PC-3 (cell line): ENCODE measurements around the gene TMEM231. TPM values are rescaled to one million over a fixed set of nuclear protein-coding genes. Genes with fewer than 3 reads are reported as not detected.

ENCODE experiments used
- ATAC-seq: fragments of 200-7000 bp; cut with Tn5 transposase; 2 replicates; pipeline ENCODE4 v1.9.1; 2020; ENCODE audit warnings: mild to moderate bottlenecking, moderate library complexity
- BruUV-seq: library from RNA; stranded (reverse); fragments of 400-500 nt; replicated peaks from 2 replicates; lab custom pipeline; 2021; lab: Mats Ljungman, UMichigan
- CTCF ChIA-PET: fragments of 300-600 bp; sonication (Branson Sonifier 250); formaldehyde crosslinking; loops from one replicate; lab custom pipeline; 2022; ENCODE audit warnings: antibody characterized with exemption; lab: Charles Lee
- POLR2A ChIA-PET: fragments of 300-600 bp; sonication (Branson Sonifier 250); formaldehyde crosslinking; loops from one replicate; lab custom pipeline; 2022; ENCODE audit warnings: antibody characterized with exemption; ENCODE audit not compliant: unreplicated experiment; lab: Charles Lee
- DNase-seq: peaks from one replicate; pipeline ENCODE4 v3.0.0-alpha.2; 2015
- H2AFZ ChIP-seq: fragments of 300-600 bp; sonication (generic); 2 replicates; pipeline ENCODE4 v1.6.0; 2016; ENCODE audit warnings: antibody characterized with exemption, low read length
- H3F3A ChIP-seq: fragments of 300-600 bp; sonication (generic); one replicate; pipeline ENCODE4 v1.6.0; 2017; ENCODE audit warnings: antibody characterized with exemption, low read length, control low read depth, mild to moderate bottlenecking; ENCODE audit not compliant: unreplicated experiment
- H3K27ac ChIP-seq: fragments of 300-600 bp; sonication (generic); 2 replicates; pipeline ENCODE4 v1.5.1; 2016; ENCODE audit warnings: mild to moderate bottlenecking, low read length
- H3K27me3 ChIP-seq: fragments of 300-600 bp; sonication (generic); 2 replicates; pipeline ENCODE4 v1.6.1; 2016; ENCODE audit warnings: low read length, mixed read lengths
- H3K36me3 ChIP-seq: fragments of 300-600 bp; sonication (generic); 2 replicates; pipeline ENCODE4 v1.6.1; 2016; ENCODE audit warnings: low read depth, mixed run types, low read length, mixed read lengths
- H3K4me1 ChIP-seq: fragments of 300-600 bp; sonication (generic); 2 replicates; pipeline ENCODE4 v1.5.1; 2016; ENCODE audit warnings: low read length; ENCODE audit not compliant: insufficient read depth
- H3K4me2 ChIP-seq: fragments of 300-600 bp; sonication (generic); 2 replicates; pipeline ENCODE4 v1.6.0; 2016; ENCODE audit warnings: low read length
- H3K4me3 ChIP-seq: fragments of 300-600 bp; sonication (generic); 2 replicates; pipeline ENCODE4 v1.5.1; 2016; ENCODE audit warnings: mild to moderate bottlenecking, low read length, mixed read lengths
- H3K79me2 ChIP-seq: fragments of 300-600 bp; sonication (generic); 2 replicates; pipeline ENCODE4 v1.6.1; 2017; ENCODE audit warnings: low read length, mixed read lengths
- H3K9ac ChIP-seq: fragments of 300-600 bp; sonication (generic); 2 replicates; pipeline ENCODE4 v1.6.0; 2016; ENCODE audit warnings: mild to moderate bottlenecking, low read length
- H3K9me2 ChIP-seq: fragments of 300-600 bp; sonication (generic); replicated peaks from 2 replicates; pipeline ENCODE4 v1.6.1; 2016; ENCODE audit warnings: mixed run types, low read length, mixed read lengths
- H3K9me3 ChIP-seq: fragments of 300-600 bp; sonication (generic); 2 replicates; pipeline ENCODE4 v1.6.1; 2016; ENCODE audit warnings: low read length, mixed read lengths
- H4K20me1 ChIP-seq: fragments of 300-600 bp; sonication (generic); 2 replicates; pipeline ENCODE4 v1.6.1; 2016; ENCODE audit warnings: low read length, mixed read lengths
- EZH2 ChIP-seq: fragments of 300-600 bp; sonication (generic); IDR thresholded peaks from one replicate; pipeline ENCODE4 v1.6.1; 2017; ENCODE audit warnings: antibody characterized with exemption, mild to moderate bottlenecking, low read length; ENCODE audit not compliant: unreplicated experiment
- EZH2phosphoT487 ChIP-seq: fragments of 300-600 bp; sonication (generic); IDR thresholded peaks from 2 replicates; pipeline ENCODE4 v1.6.1; 2018; ENCODE audit warnings: mild to moderate bottlenecking, antibody characterized with exemption, low read length, borderline replicate concordance
- intact Hi-C: fragments of 100-400 bp; cut with micrococcal nuclease; formaldehyde crosslinking; loops from 2 replicates; pipeline ENCODE4 v1.9.0; 2023
- total RNA-seq: library from RNA; depleted of rRNA; stranded (reverse); fragments of >200 nt; gene quantifications from 2 replicates; pipeline ENCODE4 v1.2.3, GENCODE V29; 2014
- TF ChIP-seq, protein P1 (sequence below): fragments of 300-600 bp; sonication (generic); conservative IDR thresholded peaks from 2 replicates; pipeline ENCODE4 v1.5.1; 2017; ENCODE audit warnings: antibody characterized with exemption, low read depth, mild to moderate bottlenecking, low read length

Gene TMEM231
- total RNA-seq, 1 experiment from 2014 or later, result 20.2 TPM

DNA sequence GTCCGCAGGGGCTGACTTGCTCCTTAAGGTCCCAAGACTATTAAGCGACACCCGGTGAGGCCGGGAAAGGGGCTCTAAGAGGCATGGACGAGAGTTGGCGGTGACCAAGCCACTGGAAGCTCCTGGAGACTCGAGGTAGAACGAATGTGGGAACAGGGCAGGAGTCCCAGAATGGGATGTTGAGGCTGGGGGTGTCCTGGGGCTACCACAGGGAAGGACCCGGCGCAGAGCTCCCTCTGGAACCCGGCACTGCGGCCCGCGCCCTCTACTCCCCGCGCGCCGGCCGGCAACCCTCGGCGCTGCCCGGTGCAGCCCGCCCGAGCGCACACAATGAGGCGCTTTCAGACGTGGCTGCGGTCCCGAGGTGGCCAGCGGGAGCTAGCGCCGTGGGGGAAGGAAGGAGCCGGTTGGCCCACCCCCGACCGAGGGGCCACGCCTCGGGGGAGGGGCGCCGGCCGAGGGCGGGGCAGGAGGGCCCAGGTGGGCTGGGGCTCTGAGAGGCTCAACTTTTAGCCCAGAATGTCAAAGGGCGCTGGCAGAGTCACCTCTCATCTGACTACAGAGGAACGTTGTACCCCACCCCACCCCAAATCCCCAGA, 60.9 kb downstream of the TMEM231 start, which contains the start of gene CHST6:
Gene CHST6 (minus strand): TSS at position 366 of the 599 bp plus-strand sequence. CDS start 15,613 bp downstream, outside the sequence.
- no TSS peak for BruUV-seq
- no peak within 1 kb of the TSS for H3K9ac ChIP-seq
- no peaks in the 10 kb centered on the region for H3K79me2 ChIP-seq
- H3K27ac ChIP-seq, result no peak within 1 kb of the TSS
- H3K4me3 ChIP-seq, result no peak within 1 kb of the TSS
- H3K4me1 ChIP-seq, result peaks cover 5% of the 10 kb centered on the region; the same call in 1 of the 2 replicates
- no peaks in the 10 kb centered on the region for H3K9me3 ChIP-seq
- H3K36me3 ChIP-seq, result no peaks in the 10 kb centered on the region
- no peak for DNase-seq
- POLR2A ChIA-PET, result no interaction called here
- CTCF ChIA-PET, result no interaction called here
- no peak within 1 kb of the TSS for H2AFZ ChIP-seq
- no peaks in the 10 kb centered on the region for H4K20me1 ChIP-seq
- ATAC-seq, result no peak
- H3K27me3 ChIP-seq, result no peaks in the 10 kb centered on the region
- intact Hi-C loops, result no loop called here
- no peaks in the 10 kb centered on the region for H3F3A ChIP-seq
- no peaks in the 10 kb centered on the region for H3K9me2 ChIP-seq
- H3K4me2 ChIP-seq, result no peak within 1 kb of the TSS
- TF ChIP-seq EZH2phosphoT487 (no peak), EZH2 (no peak)
- TF ChIP-seq, protein P1, sequence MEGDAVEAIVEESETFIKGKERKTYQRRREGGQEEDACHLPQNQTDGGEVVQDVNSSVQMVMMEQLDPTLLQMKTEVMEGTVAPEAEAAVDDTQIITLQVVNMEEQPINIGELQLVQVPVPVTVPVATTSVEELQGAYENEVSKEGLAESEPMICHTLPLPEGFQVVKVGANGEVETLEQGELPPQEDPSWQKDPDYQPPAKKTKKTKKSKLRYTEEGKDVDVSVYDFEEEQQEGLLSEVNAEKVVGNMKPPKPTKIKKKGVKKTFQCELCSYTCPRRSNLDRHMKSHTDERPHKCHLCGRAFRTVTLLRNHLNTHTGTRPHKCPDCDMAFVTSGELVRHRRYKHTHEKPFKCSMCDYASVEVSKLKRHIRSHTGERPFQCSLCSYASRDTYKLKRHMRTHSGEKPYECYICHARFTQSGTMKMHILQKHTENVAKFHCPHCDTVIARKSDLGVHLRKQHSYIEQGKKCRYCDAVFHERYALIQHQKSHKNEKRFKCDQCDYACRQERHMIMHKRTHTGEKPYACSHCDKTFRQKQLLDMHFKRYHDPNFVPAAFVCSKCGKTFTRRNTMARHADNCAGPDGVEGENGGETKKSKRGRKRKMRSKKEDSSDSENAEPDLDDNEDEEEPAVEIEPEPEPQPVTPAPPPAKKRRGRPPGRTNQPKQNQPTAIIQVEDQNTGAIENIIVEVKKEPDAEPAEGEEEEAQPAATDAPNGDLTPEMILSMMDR, result no peak

DNA sequence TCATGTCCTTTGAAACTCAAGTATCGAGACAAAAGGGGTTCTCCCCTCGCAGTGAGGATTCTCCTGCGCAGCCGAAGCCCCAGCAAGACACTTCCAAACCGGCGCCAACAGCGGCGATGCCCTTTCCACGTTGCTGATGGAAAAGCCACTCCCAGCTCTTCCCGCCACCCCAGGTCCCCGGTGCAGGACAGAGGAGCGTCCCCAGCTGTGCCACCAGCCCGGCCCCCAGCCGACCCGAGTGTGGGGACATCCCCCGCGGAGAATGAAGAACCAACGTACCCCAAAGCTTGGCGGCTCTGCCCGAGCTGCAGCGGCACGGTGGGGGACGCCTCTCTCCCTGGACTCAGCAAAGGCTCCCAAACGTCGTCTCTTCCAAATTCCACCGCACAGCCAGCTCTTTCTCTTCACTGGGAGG, 61.4 kb downstream of the TMEM231 start:
- ATAC-seq (no peak), DNase-seq (no peak)
- no TSS peak for BruUV-seq
- H3K36me3 ChIP-seq, result no peaks in the 10 kb centered on the region
- H4K20me1 ChIP-seq, result no peaks in the 10 kb centered on the region
- no peak overlapping the region for H2AFZ ChIP-seq
- no peaks in the 10 kb centered on the region for H3K27me3 ChIP-seq
- H3K4me3 ChIP-seq, result no peak overlapping the region
- no peaks in the 10 kb centered on the region for H3F3A ChIP-seq
- CTCF ChIA-PET, result no interaction called here
- H3K79me2 ChIP-seq, result no peaks in the 10 kb centered on the region
- H3K27ac ChIP-seq, result no peak overlapping the region
- no peaks in the 10 kb centered on the region for H3K9me3 ChIP-seq
- intact Hi-C loops, result no loop called here
- H3K9me2 ChIP-seq, result no peaks in the 10 kb centered on the region
- no peak overlapping the region for H3K4me2 ChIP-seq
- TF ChIP-seq, protein P1, result no peak
- TF ChIP-seq EZH2phosphoT487, result no peak
- H3K9ac ChIP-seq, result no peak overlapping the region
- H3K4me1 ChIP-seq, result peaks cover 5% of the 10 kb centered on the region; the same call in 1 of the 2 replicates
- POLR2A ChIA-PET, result no interaction called here

DNA sequence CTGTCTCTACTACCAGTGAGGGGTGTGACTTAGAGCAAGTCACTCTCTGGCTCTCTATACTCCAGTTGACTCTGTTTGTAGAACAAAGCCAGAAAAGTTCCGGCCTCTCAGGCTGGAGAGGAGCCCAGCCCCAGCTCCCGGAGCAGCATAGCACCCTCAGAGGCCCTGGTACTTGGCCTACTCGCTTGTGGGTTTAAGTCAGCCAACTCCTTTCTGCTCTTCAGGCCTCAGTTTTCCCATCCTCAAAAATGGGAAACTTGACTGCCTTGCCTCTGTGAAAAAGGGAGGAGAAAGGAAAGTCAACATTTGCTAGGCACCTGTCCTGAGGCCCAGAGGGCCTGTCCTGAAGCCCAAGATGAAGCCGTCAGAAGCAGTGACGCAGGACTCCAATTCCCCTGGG, 61.9 kb downstream of the TMEM231 start:
- Histone ChIP-seq H3F3A (no peaks in the 10 kb centered on the region), H3K79me2 (no peaks in the 10 kb centered on the region), H3K9me3 (no peaks in the 10 kb centered on the region), H3K4me1 (peaks cover 5% of the 10 kb centered on the region; the same call in 1 of the 2 replicates), H3K27me3 (no peaks in the 10 kb centered on the region), H3K4me3 (no peak overlapping the region), H3K9ac (no peak overlapping the region), H2AFZ (no peak overlapping the region), H4K20me1 (no peaks in the 10 kb centered on the region), H3K4me2 (no peak overlapping the region), H3K9me2 (no peaks in the 10 kb centered on the region), H3K27ac (no peak overlapping the region), H3K36me3 (no peaks in the 10 kb centered on the region)
- DNase-seq, result no peak
- POLR2A ChIA-PET, result no interaction called here
- no peak for ATAC-seq
- intact Hi-C loops, result no loop called here
- no TSS peak for BruUV-seq
- CTCF ChIA-PET, result interaction anchor here (0.6 kb wide), 1 partner anchor 315 kb away, joined by 6 read pairs; no protein-coding TSS in a partner anchor
- TF ChIP-seq EZH2phosphoT487 (no peak), EZH2 (no peak)
- TF ChIP-seq, protein P1, result no peak
